ENCODE measurements around the gene ACTG1. TPM values are rescaled to one million over a fixed set of nuclear protein-coding genes. Genes with fewer than 3 reads are reported as not detected.

ACTG1 gene
- total RNA-seq, 2 experiments from 2014 or later = 4,989 to 4,998 TPM

DNA sequence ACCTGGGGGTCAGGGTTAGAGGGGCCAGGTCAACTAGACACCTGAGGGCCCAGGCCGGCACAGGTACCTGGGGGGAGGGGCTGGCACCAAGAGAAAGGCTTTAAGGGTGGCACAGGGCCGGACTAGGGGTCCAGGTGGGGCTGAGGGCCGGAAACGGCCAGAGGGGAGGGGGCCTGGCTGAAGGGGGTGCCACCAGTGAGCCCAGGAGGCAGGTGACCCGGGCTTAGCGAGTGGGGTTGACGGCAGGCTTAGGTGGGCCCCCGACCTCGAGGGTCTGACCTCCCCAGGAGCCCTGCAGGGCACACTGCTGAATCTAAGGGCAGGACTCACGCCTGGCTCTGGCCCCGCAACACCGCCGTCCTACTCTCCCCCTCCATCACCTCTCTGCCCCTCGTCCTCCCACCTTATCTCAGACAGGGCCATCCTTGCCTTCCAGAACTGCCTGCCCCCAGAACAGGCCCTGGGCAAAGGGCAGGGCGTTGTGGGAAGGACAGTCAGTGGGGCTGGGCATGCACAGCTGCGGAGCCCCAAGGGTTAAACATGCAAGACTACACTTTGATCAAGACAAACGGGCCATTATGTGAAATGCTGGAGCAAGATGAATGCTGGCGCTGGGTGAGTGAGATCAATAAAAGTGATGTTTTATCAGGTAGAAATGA lies 44.4 kb downstream of the ACTG1 start:
- Mint-ChIP-seq H3K27ac (no peak overlapping the region), H3K4me3 (no peak overlapping the region)

GRCh38 chr17:81466564-81467472 lies 45.8 kb downstream of the ACTG1 start:
- no peak for DNase-seq
- Mint-ChIP-seq H3K27me3 (no peaks in the 10 kb centered on the region), H3K27ac (no peak overlapping the region), H3K9me3 (no peaks in the 10 kb centered on the region), H3K36me3 (no peaks in the 10 kb centered on the region), H3K4me1 (no peaks in the 10 kb centered on the region), H3K4me3 (no peak overlapping the region)

More for the DNA sequence above, 44.4 kb downstream of the ACTG1 start:
- no peaks in the 10 kb centered on the region for H3K36me3 Mint-ChIP-seq
- no peak for DNase-seq
- no peaks in the 10 kb centered on the region for H3K4me1 Mint-ChIP-seq
- H3K9me3 Mint-ChIP-seq = no peaks in the 10 kb centered on the region
- H3K27me3 Mint-ChIP-seq = no peaks in the 10 kb centered on the region

DNA sequence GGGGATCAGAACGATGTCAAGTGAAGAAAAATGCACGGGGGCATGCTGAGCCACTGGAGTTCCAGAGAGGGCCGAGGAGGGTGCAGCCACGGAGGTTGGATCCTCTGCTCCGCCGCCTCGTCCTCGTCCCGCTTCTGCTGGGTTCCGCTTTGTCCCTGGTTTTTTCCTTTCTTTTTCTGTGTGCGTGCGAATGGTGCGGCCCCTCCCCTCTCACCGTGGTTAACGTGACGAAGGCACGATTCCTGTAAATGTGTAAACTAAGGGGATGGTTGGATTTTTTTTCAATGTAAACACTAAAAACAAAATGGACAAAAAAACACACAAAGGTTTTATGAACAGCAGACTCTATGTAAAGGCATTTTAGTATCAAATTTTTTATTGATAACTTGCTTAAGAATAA lies 46.7 kb downstream of the ACTG1 start:
- DNase-seq = no peak
- Mint-ChIP-seq H3K4me3 (no peak overlapping the region), H3K27ac (no peak overlapping the region), H3K36me3 (no peaks in the 10 kb centered on the region), H3K27me3 (no peaks in the 10 kb centered on the region), H3K9me3 (no peaks in the 10 kb centered on the region), H3K4me1 (no peaks in the 10 kb centered on the region)

DNA sequence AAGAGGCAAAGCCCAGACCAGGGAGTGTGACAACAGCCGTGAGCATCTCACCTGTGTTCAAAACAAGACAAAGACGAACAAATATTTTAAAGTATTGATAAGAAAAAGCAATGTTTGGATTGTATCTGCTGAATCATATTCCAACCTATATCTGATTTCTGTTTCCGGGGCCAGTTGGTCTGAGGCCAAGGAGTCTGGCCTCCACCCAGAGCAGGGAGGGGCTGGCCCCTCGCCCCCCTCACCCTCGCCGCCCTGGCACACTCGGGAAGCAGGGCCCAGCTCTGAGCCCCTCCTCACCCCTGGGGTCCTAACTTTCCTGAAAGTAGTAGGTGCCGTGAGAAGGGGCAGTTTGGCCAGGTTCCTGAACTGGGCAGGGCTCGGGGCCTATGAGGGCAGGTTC lies 48.0 kb downstream of the ACTG1 start:
- no peak for DNase-seq
- H3K27me3 Mint-ChIP-seq = no peaks in the 10 kb centered on the region
- H3K4me1 Mint-ChIP-seq = no peaks in the 10 kb centered on the region
- H3K4me3 Mint-ChIP-seq = no peak overlapping the region
- no peak overlapping the region for H3K27ac Mint-ChIP-seq
- no peaks in the 10 kb centered on the region for H3K36me3 Mint-ChIP-seq
- no peaks in the 10 kb centered on the region for H3K9me3 Mint-ChIP-seq

- no peaks in the 10 kb centered on the region for H3K27me3 Mint-ChIP-seq
- no peaks in the 10 kb centered on the region for H3K36me3 Mint-ChIP-seq
- no peak overlapping the region for H3K4me3 Mint-ChIP-seq
- no peak overlapping the region for H3K27ac Mint-ChIP-seq
- H3K4me1 Mint-ChIP-seq = no peaks in the 10 kb centered on the region
- no peaks in the 10 kb centered on the region for H3K9me3 Mint-ChIP-seq
- no peak for DNase-seq
Measured at GRCh38 chr17:81463506-81463905, 49.1 kb downstream of the ACTG1 start.

DNA sequence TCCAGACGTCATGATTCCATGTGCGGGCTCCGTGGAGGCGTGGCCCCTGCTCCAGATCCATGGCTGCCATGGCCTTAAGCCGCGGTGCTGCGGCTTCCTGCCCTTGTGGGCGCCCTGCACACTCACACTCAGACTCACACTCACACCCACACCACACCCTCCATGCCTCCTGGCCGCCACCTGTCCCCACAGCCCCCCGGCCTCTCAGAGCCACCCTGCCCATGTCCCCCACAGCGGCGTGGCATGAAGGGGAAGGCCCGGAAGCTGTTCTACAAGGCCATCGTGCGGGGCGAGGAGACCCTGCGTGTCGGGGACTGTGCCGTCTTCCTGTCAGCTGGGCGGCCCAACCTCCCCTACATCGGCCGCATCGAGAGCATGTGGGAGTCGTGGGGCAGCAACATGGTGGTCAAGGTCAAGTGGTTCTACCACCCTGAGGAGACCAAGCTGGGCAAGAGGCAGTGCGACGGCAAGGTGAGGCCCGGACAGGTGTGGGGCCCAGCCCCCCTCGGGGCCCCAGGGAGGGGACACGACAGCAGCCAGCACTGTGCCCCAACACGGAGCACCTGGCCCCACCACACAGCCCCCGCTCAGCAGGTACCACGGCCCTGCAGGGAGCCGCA lies 50.0 kb downstream of the ACTG1 start:
- no peaks in the 10 kb centered on the region for H3K27me3 Mint-ChIP-seq
- no peak for DNase-seq
- no peaks in the 10 kb centered on the region for H3K9me3 Mint-ChIP-seq
- H3K27ac Mint-ChIP-seq = no peak overlapping the region
- no peaks in the 10 kb centered on the region for H3K36me3 Mint-ChIP-seq
- H3K4me3 Mint-ChIP-seq = no peak overlapping the region
- no peaks in the 10 kb centered on the region for H3K4me1 Mint-ChIP-seq

DNA sequence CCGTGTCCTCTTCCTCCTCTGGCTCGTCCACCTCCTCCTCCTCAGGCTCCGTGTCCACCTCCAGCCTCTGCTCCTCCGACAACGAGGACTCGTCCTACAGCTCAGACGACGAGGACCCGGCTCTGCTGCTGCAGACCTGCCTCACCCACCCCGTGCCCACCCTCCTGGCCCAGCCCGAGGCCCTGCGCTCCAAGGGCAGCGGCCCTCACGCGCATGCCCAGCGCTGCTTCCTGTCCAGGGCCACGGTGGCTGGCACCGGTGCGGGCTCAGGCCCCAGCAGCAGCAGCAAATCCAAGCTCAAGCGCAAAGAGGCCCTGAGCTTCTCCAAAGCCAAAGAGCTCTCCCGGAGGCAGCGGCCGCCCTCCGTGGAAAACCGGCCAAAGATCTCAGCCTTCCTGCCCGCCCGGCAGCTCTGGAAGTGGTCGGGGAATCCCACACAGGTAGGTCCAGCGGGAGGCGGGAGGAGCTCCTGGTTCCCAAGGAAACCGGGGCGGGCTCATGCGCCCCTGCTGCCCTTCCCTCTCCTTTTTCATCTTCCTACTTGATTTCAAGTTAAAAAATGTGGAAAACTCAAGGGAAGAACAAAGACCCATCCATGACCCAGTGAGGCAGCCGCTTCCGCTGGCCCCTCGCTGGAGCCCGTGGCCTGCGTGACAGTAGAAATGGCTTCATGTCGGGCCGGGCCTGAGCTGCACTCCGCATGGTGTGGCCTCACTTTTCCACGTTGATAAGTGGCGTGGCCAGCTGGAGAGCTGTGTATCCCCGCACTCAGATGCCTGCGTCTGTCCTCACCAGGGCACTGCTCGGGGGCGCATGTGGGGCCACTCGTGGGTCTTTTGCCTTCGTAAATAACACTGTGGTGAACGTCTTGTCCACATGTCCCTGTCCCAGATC lies 50.7 kb downstream of the ACTG1 start:
- Mint-ChIP-seq H3K9me3 (no peaks in the 10 kb centered on the region), H3K4me1 (peaks cover 2% of the 10 kb centered on the region), H3K36me3 (no peaks in the 10 kb centered on the region), H3K27ac (no peak overlapping the region), H3K4me3 (no peak overlapping the region), H3K27me3 (no peaks in the 10 kb centered on the region)
- no peak for DNase-seq

GRCh38 chr17:81460856-81461460 lies 51.6 kb downstream of the ACTG1 start:
- Mint-ChIP-seq H3K4me3 (no peak overlapping the region), H3K36me3 (no peaks in the 10 kb centered on the region), H3K27ac (no peak overlapping the region), H3K27me3 (no peaks in the 10 kb centered on the region), H3K4me1 (peaks cover 2% of the 10 kb centered on the region), H3K9me3 (no peaks in the 10 kb centered on the region)
- DNase-seq = no peak

Other genes starting within 250 kb of the ACTG1 start
- gene SLC38A10, start 217.5 kb downstream of the ACTG1 start, total RNA-seq = 10 to 100 TPM; 35.7 to 38.7 TPM
- gene BAHCC1, start 117.3 kb downstream of the ACTG1 start, total RNA-seq = under 1 TPM; 0.08 to 0.25 TPM
- under 1 TPM; 0.29 to 0.36 TPM for gene FSCN2, start 15.6 kb upstream of the ACTG1 start, total RNA-seq
- gene FAAP100, start 39.6 kb upstream of the ACTG1 start, total RNA-seq = 10 to 100 TPM; 48.1 to 51.1 TPM
- gene NPLOC4, start 124.3 kb upstream of the ACTG1 start, total RNA-seq = 100 to 1,000 TPM; 103 TPM
- under 1 TPM; 0.19 to 0.26 TPM for gene TSPAN10, start 124.4 kb upstream of the ACTG1 start, total RNA-seq
- 1 to 10 TPM; 8.6 to 9.1 TPM for gene PDE6G, start 143.7 kb upstream of the ACTG1 start, total RNA-seq
- 10 to 100 TPM; 53.0 to 56.1 TPM for gene OXLD1, start 153.8 kb upstream of the ACTG1 start, total RNA-seq
- 10 to 100 TPM; 54.8 to 63.3 TPM for gene CCDC137, start 153.9 kb upstream of the ACTG1 start, total RNA-seq
- 10 to 100 TPM; 17.9 to 19.2 TPM for gene ARL16, start 171.0 kb upstream of the ACTG1 start, total RNA-seq
- gene HGS, start 171.2 kb upstream of the ACTG1 start, total RNA-seq = 100 to 1,000 TPM in 1 of 2 experiments, 10 to 100 TPM in 1; 99.3 to 107 TPM
- gene MRPL12, start 190.6 kb upstream of the ACTG1 start, total RNA-seq = 100 to 1,000 TPM; 211 to 227 TPM
- 10 to 100 TPM; 41.0 to 43.4 TPM for gene SLC25A10, start 199.5 kb upstream of the ACTG1 start, total RNA-seq